DLD1 (cell line): Measurements from ENCODE around the gene MARK3.
"Not testable (repeated sequence)": the region's sequence is repeated elsewhere in the genome, so short reads cannot be mapped to it uniquely, and the experiment has no call there.

Experiments used
- in situ Hi-C: cut with HindIII; loops from 2 replicates; pipeline ENCODE4 v1.10.0; 2017; ENCODE audit warnings: low sequenced_read_pairs

MARK3 gene

GRCh38 chr14:103385152-103385928, at the start of gene MARK3:
TSS of gene MARK3 (plus strand) at chr14:103385415. CDS start at chr14:103386030, 615 bp downstream.
- in situ Hi-C loops = no loop called here

GRCh38 chr14:103336191-103336590, 49.0 kb upstream of the MARK3 start:
- in situ Hi-C loops = no loop called here

GRCh38 chr14:103337794-103338193, 47.4 kb upstream of the MARK3 start:
- in situ Hi-C loops = no loop called here

- in situ Hi-C loops = no loop called here
Observed at GRCh38 chr14:103339561-103339960, 45.7 kb upstream of the MARK3 start.

- in situ Hi-C loops = no loop called here
Observed at GRCh38 chr14:103340480-103341212, 44.6 kb upstream of the MARK3 start.

- in situ Hi-C loops = no loop called here
Observed at GRCh38 chr14:103341250-103342129, 43.7 kb upstream of the MARK3 start.

- in situ Hi-C loops = no loop called here
Observed at GRCh38 chr14:103343164-103343879, 41.9 kb upstream of the MARK3 start.

- in situ Hi-C loops = no loop called here
Observed at GRCh38 chr14:103343905-103344797, 41.1 kb upstream of the MARK3 start.

GRCh38 chr14:103346286-103346685, 38.9 kb upstream of the MARK3 start:
- in situ Hi-C loops = no loop called here

- in situ Hi-C loops = no loop called here
Observed at GRCh38 chr14:103347091-103347815, 38.0 kb upstream of the MARK3 start.

- in situ Hi-C loops = no loop called here
Observed at GRCh38 chr14:103348154-103348553, 37.1 kb upstream of the MARK3 start.

GRCh38 chr14:103349982-103350381, 35.2 kb upstream of the MARK3 start:
- in situ Hi-C loops = no loop called here

GRCh38 chr14:103353362-103353761, 31.9 kb upstream of the MARK3 start:
- in situ Hi-C loops = no loop called here

- in situ Hi-C loops = no loop called here
Observed at GRCh38 chr14:103354141-103354540, 31.1 kb upstream of the MARK3 start.

GRCh38 chr14:103356024-103356682, 29.1 kb upstream of the MARK3 start:
- in situ Hi-C loops = no loop called here

GRCh38 chr14:103357552-103357951, 27.7 kb upstream of the MARK3 start:
- in situ Hi-C loops = not testable (repeated sequence)

GRCh38 chr14:103360548-103360947, 24.7 kb upstream of the MARK3 start:
- in situ Hi-C loops = no loop called here

GRCh38 chr14:103361867-103362266, 23.3 kb upstream of the MARK3 start:
- in situ Hi-C loops = no loop called here
